ENCODE results near the gene CAAP1.

Gene CAAP1

DNA sequence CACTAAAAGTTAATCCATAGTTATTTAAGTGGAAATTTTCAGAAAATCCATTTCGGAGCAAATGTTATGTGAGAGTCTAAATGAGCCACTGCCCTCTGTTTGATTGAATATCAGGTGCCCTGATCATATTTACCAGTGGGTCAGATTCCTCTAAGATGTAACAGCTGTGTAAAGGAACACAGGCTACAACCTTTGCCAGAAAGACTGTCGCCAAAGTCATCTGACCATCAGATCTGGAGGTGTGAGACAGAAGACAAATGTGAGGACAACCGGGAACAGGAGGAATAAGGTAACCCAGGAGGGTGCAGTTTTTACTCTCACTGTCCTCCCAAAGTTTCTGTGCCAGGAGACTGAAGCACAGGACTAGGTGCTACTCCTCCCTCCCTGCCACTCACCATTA, 90.8 kb downstream of the CAAP1 start:
- Histone ChIP-seq H3K4me1 (ENCODE audit: control insufficient read depth, insufficient read depth, low read length) (no peaks in the 10 kb centered on the region), H3K36me3 (ENCODE audit: control insufficient read depth, insufficient read depth, low read length) (no peaks in the 10 kb centered on the region), H3K27me3 (ENCODE audit: control insufficient read depth, insufficient read depth, low read length) (no peaks in the 10 kb centered on the region), H3K27ac (ENCODE audit: low read length) (no peak overlapping the region), H3K4me3 (ENCODE audit: low read length) (no peak overlapping the region), H3K9me3 (ENCODE audit: control insufficient read depth, insufficient read depth, low read length) (no peaks in the 10 kb centered on the region)
- no peak for DNase-seq (ENCODE audit: low read depth, low spot score)
- WGBS (ENCODE audit: insufficient coverage, insufficient read length), result no CpG with 5 or more reads among the region's 3 CpGs

GRCh38 chr9:26800322-26800721, 92.3 kb downstream of the CAAP1 start:
- Histone ChIP-seq H3K27me3 (ENCODE audit: control insufficient read depth, insufficient read depth, low read length) (no peaks in the 10 kb centered on the region), H3K4me3 (ENCODE audit: low read length) (no peak overlapping the region), H3K4me1 (ENCODE audit: control insufficient read depth, insufficient read depth, low read length) (no peaks in the 10 kb centered on the region), H3K9me3 (ENCODE audit: control insufficient read depth, insufficient read depth, low read length) (no peaks in the 10 kb centered on the region), H3K36me3 (ENCODE audit: control insufficient read depth, insufficient read depth, low read length) (no peaks in the 10 kb centered on the region), H3K27ac (ENCODE audit: low read length) (no peak overlapping the region)
- no peak for DNase-seq (ENCODE audit: low read depth, low spot score)

- H3K4me1 ChIP-seq (ENCODE audit: control insufficient read depth, insufficient read depth, low read length), result peaks cover 3% of the 10 kb centered on the region
- no peak for DNase-seq (ENCODE audit: low read depth, low spot score)
- no peaks in the 10 kb centered on the region for H3K36me3 ChIP-seq (ENCODE audit: control insufficient read depth, insufficient read depth, low read length)
- H3K27ac ChIP-seq (ENCODE audit: low read length), result no peak overlapping the region
- no peaks in the 10 kb centered on the region for H3K9me3 ChIP-seq (ENCODE audit: control insufficient read depth, insufficient read depth, low read length)
- no CpG with 5 or more reads among the region's 5 CpGs for WGBS (ENCODE audit: insufficient coverage, insufficient read length)
- no peak overlapping the region for H3K4me3 ChIP-seq (ENCODE audit: low read length)
- no peaks in the 10 kb centered on the region for H3K27me3 ChIP-seq (ENCODE audit: control insufficient read depth, insufficient read depth, low read length)
These were observed 101.3 kb downstream of the CAAP1 start for GRCh38 chr9:26791274-26791673.
